ENCODE measurements around the gene FAT2.
A peak's percentile ranks its signal among the peaks of the same experiment; 100 is the strongest.
"Not testable (repeated sequence)": the region's sequence is repeated elsewhere in the genome, so short reads cannot be mapped to it uniquely, and the experiment has no call there.

The FAT2 gene

GRCh38 chr5:151581347-151581746 lies 9.8 kb downstream of the FAT2 start:
- DNase-seq: no peak

DNA sequence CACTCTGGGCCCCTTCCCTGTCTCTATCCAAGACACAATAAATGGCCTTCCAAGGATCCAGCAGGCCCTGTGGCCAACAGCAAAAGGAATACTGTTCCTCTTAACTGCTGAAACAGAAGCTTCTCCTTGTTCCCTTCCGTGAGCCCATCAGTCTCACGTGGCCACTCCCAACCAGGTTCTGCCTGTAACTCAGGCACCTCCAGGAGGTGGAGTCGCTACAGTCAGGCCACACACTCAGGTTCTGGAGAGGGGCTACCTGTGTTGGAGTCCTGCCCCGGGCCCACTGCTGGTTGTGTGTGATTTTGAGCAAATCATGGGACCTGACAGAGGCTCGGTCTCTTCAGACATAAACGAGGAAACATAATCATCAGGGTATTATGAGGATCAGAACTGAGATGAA lies 10.3 kb downstream of the FAT2 start:
- DNase-seq: no peak

- DNase-seq: no peak
These were observed 10.9 kb downstream of the FAT2 start for GRCh38 chr5:151580239-151580638.

- DNase-seq: not testable (repeated sequence)
These were observed 12.0 kb downstream of the FAT2 start for GRCh38 chr5:151579146-151579545.

- DNase-seq: no peak
These were observed 12.7 kb downstream of the FAT2 start for GRCh38 chr5:151578326-151579025.

GRCh38 chr5:151577566-151577965 lies 13.6 kb downstream of the FAT2 start:
- DNase-seq: no peak

GRCh38 chr5:151574444-151574996 lies 16.6 kb downstream of the FAT2 start:
- DNase-seq: no peak

DNA sequence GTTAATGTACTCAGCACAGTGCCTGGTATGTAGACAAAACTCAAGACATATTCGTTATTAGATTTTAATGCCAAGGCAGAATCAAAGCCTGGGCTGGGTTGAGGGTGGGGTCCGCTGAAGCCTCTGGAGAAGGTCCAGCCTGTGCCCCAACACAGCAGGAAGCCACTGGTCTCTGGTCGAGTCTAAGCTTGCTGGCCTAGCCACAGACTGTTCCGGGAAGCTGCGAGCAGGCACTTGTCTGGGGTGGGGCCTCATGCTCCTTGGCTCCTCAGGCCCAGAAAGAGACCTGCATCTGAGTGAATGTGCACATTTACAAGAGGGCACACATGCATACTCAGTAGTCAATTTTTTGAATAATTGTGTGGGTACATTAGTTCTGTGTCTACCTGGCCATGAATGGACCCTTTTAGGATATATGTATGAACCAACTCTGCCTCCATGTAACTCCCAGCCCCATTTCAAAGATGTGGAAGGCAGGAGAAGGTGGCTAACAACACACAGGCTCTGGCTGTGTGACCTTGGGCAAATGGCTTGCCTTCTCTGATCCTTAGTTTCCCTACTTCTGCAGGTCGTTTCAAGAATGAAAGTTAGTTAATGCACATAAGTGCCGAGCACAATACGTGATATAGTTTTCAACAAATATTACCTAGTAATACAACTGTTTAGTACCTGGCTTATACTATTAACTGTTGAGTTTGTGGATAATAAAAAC lies 18.3 kb downstream of the FAT2 start:
- no peak for DNase-seq

DNA sequence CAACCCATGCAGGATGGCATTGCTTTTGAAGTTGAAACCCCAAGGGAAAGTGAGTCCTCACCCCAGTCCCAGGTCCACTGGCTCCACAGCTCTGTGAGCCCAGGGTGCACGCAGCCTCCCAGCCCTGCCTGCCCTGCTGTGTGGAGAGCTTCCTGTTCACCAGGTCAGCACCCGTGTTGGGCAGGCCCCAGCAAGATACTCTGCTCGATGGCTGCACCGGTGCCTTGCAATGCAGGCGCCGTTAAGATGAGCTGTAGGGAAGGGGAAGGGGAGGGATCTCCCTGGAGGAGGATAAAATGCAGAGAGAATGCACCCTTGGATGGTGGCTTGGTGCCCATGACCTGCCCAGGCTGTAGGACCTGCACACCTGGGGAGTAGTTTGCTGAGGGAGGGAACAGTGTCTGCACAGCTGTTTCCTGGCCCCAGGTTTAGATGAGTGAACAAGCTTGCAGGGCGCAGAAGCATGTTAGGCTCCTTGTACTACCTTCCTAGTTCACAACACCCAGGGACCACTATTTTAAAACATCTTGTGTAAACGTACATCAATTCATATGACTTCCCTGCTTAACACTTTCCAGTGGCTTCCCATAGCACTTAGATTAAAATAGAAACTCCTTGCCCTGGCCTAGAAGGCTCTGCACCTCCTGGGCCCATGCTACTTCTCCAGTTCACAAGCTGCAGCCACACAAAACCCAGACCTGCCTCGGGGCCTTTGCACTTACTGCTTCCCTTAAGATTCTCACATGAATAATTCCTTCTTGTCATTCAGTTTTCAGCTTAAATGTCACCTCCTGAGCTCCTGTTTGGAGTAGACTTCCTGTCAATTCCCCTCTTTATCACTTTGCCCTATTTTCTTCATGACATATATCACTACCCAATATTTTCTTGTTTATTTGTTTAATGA lies 19.6 kb downstream of the FAT2 start:
- no peak for DNase-seq

DNA sequence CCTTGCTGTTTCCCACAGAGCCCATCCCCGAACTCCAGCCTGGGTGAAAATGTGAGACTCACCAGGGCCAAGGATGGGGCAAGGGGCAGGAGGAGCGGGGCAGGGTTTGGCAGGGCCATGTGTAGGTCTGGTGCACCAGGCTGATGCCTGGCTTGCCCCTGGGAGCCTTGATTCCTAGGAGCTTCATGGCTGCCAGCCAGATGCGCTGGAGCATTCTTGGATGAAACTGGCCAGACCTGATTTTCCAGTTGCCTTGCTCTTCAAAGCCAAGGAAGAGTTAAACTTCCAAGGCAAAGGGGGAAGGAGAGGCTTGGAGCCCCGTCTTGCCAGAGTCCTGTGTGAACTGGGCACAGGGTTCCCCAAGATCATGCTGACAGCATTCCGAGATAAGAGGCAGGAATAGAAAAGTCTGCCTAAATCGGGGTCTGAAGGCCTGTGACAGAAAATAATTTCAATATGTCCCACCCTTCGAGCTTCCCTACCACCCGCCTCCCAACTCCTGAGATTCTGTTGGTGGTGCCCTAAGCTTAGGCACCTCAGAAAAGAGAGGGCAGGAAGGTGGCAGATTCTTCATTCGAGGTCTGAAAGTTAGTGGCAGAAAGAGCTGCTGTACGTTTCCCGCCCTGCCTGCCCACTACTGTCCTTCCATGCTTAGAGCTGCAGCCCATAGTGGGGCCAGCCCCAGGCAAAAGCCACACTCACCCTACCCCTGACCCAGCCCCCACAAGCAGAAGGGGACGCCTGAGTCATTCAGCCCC lies 20.4 kb downstream of the FAT2 start:
- no peak for DNase-seq

DNA sequence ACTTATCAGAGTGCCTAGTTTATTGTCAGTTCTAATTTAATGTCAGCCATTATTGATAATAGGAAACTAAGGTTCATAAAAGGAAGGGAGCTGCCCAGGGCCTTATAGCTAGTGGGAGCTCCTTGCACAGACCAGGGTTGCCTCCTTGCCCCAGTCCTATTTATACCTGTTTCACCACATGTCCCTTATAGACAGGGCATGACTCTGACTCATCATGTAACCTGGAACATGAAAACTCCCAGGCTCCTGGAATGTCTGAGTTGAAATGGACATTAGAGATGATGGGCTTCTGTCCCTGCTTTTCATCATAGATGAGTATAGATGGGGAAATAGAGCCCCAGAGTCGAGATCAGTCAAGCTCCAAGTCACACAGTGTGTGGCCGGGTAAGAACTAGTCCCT lies 21.1 kb downstream of the FAT2 start:
- no peak for DNase-seq

DNA sequence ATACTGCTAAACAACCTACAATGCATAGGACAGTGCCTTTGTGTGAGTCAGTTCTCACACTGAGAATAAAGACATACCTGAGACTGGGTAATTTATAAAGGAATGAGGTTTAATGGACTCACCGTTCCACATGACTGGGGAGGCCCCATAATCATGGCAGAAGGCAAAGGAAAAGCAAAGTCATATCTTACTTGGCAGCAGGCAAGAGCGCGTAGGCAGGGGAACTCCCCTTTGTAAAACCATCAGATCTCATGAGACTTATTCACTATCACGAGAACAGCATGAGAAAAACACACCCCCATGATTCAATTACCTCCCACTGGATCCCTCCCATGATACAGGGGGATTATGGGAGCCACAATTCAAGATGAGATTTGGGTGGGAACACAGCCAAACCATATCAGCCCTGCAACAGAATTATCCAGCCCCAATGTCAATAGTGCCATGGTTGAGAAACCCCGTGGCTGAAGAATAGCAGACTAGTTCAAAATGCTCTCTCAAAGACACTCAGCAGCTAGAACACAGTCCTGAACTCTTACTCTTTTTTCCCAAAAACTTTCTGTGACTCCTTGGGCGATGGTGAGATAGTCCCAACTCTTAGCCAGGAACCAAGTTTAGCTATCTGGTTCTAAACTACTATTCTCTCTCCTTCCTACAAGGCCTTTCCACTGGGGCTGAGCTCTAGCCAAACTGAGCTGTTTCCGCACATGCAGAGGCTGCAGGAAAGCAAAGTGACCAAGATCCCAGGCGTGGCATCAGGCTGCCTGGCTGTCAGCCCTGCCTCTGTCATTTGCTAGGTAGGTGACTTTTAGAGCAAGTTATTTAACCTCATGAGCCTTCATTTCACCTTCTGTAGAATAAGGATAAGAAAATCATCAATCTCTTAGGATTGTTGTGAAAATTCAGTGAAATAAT lies 21.7 kb downstream of the FAT2 start:
- peak in 1 of 2 experiments; percentile 34 for DNase-seq

GRCh38 chr5:151568036-151568435 lies 23.1 kb downstream of the FAT2 start:
- no peak for DNase-seq

- DNase-seq: no peak
These were observed 25.2 kb downstream of the FAT2 start for GRCh38 chr5:151565971-151566370.

GRCh38 chr5:151562019-151562707 lies 29.0 kb downstream of the FAT2 start:
- DNase-seq: no peak

DNA sequence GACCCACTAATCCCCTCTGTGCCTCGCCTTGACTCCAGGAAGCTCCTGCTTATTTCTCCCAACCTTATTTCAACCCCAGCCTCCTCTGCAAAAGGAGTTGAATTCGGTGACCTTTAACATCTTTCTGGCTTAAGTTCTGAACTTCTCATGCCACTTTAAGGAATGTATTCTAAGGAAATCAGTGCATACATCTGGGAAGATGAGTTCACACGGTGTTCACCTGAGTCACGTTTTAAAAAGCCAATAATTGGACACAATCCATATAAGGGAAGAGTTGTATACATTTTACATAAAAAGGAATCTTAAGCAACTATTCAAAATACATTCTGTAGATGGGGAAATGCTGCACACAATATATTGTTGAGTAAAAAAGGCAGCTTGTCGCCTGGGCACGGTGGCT lies 33.2 kb downstream of the FAT2 start:
- no peak for DNase-seq

DNA sequence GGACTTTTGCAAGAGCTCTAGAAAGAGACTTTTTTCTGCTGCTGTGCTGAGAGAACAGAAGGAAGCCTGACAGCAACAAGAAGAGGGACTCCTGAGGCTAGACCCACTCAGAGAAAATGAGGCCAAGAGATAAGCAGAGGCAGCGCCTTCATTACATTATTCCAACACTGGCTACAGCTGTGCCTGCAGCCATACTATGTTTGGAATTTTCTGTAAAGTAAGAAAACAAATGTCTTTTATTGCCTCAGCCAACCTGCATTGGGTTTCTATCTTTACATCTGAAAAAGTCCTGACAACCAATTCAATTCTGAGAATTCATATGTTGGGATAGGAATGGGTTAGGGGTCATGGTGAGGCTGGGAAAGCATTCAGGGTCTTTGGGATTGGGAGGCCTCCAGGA lies 33.7 kb downstream of the FAT2 start:
- DNase-seq: no peak

- no peak for DNase-seq
These were observed 34.3 kb downstream of the FAT2 start for GRCh38 chr5:151556806-151557205.

- DNase-seq: no peak
These were observed 35.2 kb downstream of the FAT2 start for GRCh38 chr5:151555760-151556576.

GRCh38 chr5:151553695-151554094 lies 37.4 kb downstream of the FAT2 start:
- no peak for DNase-seq

Data from activated T-cell treated with anti-CD3 and anti-CD28 coated beads, Interleukin-2, amount 50 U/mL, for 48 hours (primary cell).